Right ventricle myocardium inferior (tissue), 1 donor: ENCODE measurements around the gene PTPRN2. TPM values are rescaled to one million over a fixed set of nuclear protein-coding genes. Genes with fewer than 3 reads are reported as not detected.
"Not testable (repeated sequence)": the region's sequence is repeated elsewhere in the genome, so short reads cannot be mapped to it uniquely, and the experiment has no call there.

Experiments
- ATAC-seq: fragments of 200-7000 bp; cut with Tn5 transposase; one replicate; pipeline ENCODE4 v1.9.1; 2020; ENCODE audit warnings: mild to moderate bottlenecking, moderate library complexity
- DNase-seq: peaks from one replicate; pipeline ENCODE4 v3.0.0; 2021; ENCODE audit errors: missing footprints
- intact Hi-C: fragments of 100-400 bp; cut with DNase I; formaldehyde crosslinking; loops from one replicate; pipeline ENCODE4 v1.11.0; 2022
- total RNA-seq: library from RNA; stranded (reverse); fragmentation: NEBNext Ultra II Directional; extraction: Animal tissue kit (Norgen Biotek cat#: 25700); gene quantifications from one replicate; pipeline ENCODE4 v1.2.1, GENCODE V29; 2021
- donor health status: DM: no; HTN: yes; CAD: no; lungs with severe emphysema.

The PTPRN2 gene
- total RNA-seq, 1 donor from 2014 or later: 1.6 TPM

DNA sequence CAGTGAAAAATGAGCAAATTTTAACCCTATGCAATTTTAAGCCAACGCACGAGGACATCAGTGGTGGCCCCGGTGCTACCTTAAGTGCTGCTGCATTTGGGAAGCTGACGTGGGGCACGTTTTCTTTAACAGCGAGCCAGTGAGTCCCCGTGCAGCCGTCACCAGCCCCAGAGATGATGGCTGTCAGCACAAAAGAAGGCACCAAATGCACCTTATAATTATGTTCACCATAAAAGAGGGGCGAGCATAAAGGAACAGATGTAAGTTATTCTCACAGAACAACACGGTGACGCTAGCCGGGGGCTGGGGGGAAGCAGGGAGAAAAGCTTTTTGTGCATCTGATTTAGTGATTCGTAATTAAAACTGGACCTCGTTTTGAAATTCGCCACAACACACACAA, 990.7 kb downstream of the PTPRN2 start:
- intact Hi-C loops: no loop called here
- DNase-seq: no peak
- ATAC-seq: no peak

DNA sequence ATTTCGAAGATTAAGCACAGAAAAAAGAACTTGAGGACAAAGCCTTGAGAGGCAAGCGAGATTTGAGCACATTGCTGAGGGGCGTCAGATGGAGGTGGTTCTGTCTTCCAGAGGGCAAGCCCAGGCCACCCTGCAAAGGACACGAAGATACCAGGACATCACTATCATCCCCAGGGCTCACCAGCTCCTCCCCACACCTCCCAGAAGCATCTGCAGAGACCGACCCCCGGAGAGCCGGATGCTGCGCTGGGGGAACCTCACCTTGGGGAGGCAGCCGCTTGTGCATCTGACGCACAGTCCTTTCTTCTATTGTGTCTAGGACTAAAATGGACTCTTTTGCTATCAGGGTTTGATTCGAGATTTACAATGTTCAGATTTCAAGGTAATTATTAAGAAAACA, 991.2 kb downstream of the PTPRN2 start:
- DNase-seq (no peak), ATAC-seq (no peak)
- intact Hi-C loops: no loop called here

DNA sequence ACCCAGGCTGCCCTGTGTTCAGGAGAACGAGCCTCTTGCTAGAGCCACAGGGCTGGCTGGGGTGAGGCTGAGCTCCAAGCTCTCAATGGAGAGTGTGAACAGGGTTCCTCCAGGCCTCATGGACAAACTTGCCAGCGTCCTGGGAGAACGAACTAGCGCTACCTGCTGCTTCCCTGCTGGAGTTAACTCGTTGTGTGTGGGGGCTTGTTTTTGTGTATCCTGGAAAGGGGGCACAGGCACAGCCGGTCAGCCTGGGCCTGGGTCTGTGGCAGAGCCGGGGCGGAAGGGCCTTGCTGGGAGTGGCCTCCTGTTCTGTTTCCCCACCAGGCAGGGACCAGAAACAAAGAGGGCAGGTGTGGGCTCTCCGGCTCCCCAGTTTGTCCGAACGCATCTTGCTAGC, 991.6 kb downstream of the PTPRN2 start:
- DNase-seq (no peak), ATAC-seq (no peak)
- intact Hi-C loops: no loop called here

DNA sequence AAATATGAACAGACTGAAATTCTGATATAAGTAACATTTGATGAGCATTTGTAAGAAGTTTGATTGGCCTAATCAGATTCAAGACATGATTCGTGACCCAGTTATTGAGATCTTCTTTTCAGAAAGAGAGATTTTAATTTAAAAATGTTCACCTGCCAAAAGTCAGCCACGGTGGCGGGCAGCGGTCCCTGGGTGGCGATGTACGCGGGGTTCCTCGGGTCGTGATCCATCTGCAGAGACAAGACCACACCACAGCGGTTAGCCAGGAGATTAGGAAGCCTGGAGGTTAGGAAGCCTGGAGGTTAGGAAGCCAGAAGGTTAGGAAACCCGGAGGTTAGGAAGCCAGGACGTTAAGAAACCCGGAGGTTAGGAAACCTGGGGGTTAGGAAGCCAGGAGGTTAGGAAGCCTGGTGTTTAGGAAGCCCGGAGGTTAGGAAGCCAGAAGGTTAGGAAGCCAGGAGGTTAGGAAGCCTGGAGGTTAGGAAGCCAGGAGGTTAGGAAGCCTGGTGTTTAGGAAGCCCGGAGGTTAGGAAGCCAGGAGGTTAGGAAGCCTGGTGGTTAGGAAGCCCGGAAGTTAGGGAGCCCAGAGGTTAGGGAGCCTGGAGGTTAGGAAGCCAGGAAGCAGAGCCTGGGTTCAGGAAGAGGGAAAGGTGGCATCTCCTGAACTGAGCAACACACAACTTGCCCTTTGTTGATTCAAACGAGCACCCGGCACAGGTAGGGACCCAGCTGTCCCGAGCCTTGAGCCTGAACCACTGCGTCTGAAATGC, 992.4 kb downstream of the PTPRN2 start:
- DNase-seq (no peak), ATAC-seq (no peak)
- intact Hi-C loops: no loop called here

DNA sequence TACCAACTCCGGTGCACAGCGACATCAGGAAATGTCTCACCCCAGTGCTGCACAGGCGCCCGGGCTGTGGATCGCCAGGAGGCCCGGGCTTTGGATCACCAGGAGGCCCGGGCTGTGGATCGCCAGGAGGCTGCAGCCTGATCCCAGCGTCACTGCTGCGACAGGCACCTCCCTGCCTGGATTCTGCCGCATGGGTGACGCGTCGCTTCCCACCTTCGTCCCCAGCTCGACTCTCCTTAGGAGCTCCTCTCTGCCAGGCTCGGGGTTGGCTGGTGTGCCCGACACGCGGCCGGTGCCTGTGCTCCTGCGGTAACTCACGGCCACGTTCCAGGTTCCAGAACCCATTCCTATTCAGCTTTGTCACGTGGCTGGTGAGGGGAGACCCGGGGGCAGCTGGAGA, 993.3 kb downstream of the PTPRN2 start:
- DNase-seq: no peak
- intact Hi-C loops: no loop called here
- ATAC-seq: no peak

DNA sequence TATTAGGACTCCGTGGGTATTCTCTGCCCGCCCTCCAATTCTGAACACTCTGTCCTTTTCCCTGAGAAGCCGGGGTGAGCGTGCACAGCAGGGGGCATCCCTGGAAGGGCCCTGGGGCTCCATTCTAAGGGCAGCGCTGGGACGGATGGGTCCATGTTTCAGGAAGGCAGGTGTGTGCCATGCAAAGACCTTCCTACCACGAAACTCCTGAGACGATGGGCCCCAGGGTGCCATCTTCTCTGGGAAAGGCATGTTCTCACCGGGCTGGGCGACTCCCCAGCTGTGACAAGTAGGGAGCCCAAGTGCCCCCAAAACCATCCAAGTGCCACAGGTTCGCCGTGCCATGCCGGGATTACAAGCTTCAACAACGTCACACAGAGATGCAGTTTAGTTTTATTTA, 994.1 kb downstream of the PTPRN2 start:
- DNase-seq (no peak), ATAC-seq (no peak)
- intact Hi-C loops: no loop called here

DNA sequence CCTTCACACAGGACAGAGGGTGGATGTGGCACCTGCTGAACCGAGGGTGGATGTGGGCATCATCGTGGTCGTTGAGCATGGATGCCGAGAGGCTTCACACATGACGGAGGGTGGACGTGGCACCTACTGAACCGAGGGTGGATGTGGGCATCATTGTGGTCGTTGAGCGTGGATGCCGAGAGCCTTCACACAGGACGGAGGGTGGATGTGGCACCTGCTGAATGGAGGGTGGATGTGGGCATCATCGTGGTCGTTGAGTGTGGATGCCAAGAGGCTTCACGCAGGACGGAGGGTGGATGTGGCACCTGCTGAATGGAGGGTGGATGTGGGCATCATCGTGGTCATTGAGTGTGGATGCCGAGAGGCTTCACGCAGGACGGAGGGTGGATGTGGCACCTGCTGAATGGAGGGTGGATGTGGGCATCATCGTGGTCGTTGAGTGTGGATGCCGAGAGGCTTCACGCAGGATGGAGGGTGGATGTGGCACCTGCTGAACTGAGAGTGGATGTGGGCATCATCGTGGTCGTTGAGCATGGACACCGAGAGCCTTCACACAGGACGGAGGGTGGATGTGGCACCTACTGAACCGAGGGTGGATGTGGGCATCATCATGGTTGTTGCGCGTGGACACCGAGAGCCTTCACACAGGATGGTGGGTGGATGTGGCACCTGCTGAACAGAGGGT, 994.8 kb downstream of the PTPRN2 start:
- intact Hi-C loops, DNase-seq, ATAC-seq: not testable (repeated sequence)

DNA sequence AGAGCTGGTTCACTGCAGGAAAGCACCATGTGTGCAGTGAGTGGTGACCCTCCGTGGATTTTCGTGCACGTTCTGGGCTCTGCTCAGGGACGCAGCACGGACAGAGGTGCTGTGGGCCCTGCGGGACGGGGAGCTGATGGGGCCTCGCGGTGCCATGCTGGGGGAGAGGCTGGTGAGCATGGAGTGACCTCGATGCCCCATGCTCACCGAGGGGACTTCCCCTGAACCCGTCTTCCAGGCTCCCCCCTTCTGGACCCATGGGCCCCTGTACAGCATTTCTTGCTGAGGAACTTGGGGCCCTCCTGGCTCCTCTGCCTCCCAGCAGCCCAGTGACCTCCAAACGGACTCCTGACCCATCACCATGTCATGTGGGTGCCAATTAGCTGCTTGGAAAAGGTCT, 997.1 kb downstream of the PTPRN2 start:
- intact Hi-C loops: no loop called here
- ATAC-seq (no peak), DNase-seq (no peak)

DNA sequence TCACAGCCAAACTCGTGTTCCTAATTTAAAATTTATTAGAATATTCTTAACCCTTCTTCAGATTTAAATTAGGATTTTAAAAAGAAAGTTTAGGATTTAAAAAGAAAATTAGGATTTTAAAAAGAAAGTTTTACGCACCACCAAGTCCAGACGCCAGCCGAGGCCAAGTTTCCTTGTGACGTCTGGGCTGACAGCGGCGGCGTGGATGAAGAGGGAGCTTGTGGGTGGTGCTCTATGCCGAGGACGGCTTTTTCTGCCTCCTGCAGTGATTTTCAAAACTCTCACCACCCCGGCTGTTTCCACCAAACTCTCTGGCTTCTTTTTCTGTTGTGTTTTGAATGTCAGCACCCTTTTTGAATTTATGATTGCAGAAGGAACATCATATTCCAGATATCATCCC, 997.9 kb downstream of the PTPRN2 start:
- intact Hi-C loops: no loop called here
- no peak for ATAC-seq
- DNase-seq: no peak

DNA sequence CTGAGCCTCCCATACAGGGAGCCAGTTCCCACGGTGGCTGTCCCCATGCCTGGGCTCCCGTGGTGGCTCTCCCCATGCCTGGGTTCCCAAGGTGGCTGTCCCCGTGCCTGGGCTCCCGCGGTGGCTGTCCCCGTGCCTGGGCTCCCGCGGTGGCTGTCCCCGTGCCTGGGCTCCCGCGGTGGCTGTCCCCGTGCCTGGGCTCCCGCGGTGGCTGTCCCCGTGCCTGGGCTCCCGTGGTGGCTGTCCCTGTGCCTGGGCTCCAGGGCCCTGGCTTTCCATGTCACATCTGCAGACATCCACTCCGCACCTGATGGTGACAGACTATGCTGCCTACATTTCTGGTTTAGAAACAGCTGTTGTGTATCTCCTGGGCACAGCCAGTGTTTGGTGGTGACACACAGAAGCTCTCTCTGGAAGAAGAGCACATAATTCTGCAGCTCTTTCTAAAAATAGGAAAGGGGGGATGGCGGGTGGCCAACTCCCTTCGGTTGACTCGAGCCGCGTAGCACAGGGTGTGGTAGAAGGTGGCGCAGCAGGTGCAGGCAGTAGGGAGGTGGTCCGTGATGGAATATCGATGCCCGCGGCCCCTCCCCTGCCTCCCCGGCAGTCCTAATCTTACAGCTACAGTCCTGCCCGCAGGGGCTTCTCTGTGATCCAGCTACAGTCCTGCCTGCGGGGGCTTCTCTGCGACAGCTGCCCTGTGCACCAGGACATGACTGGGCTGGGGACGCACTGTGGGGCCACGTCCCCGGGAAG, 999.6 kb downstream of the PTPRN2 start:
- DNase-seq (no peak), ATAC-seq (no peak)
- intact Hi-C loops: no loop called here

DNA sequence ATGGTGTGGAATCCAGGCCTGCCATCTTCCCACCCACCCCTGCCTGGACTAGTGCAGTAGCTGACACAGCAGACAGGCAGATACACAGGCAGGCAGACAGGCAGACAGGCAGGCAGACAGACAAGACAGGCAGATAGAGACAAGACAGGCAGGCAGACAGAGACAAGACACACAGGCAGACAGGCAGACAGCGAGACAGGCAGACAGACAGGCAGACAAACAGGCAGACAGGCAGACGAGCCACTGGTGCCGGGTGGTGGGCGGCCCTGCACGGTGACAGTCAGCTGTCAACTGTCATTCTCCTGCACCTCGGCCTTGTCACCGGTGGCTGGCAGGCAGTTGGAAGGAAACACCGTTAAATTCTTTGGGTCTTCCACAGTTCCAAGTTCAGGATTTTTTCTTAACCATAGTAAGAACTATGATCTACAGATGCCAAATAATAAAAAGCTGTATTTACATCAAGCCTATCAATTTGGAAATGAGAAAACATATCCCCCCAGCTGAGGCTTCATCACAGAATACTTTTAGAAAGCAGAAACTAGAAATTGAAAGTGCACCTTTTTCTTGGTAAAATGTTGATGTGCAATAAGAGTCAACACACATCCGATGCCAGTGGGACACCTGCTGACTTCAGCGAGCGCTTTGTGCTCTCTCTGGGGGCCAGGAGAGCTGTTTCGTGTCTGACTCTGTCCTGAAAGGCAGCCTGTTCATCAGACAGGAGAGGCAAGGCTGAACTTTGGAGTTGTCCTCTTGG, 1000.4 kb downstream of the PTPRN2 start:
- DNase-seq (no peak), ATAC-seq (no peak)
- intact Hi-C loops: no loop called here

DNA sequence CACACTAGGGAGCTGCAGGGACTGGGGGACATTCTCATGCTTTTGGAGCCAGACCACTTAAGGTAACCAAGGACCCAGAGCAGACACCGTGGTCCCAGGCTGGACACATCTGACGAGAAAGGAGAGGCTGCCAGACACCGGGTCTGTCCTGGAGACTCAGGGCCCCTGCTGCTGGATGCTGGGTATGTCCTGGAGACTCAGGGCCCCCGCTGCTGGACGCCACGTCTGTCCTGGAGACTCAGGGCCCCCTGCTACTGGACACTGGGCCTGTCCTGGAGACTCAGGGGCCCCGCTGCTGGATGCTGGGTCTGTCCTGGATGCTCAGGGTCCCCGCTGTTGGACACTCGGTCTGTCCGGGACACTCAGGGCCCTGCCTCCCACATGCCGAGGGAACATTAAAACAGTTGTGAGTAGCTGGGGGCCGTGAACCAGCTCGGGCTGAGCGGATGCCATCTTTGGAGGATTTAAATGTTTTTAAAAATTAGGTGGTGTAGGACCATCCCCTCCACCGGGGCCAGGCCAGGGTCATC, 1001.1 kb downstream of the PTPRN2 start:
- intact Hi-C loops: no loop called here
- DNase-seq: no peak
- ATAC-seq: no peak

DNA sequence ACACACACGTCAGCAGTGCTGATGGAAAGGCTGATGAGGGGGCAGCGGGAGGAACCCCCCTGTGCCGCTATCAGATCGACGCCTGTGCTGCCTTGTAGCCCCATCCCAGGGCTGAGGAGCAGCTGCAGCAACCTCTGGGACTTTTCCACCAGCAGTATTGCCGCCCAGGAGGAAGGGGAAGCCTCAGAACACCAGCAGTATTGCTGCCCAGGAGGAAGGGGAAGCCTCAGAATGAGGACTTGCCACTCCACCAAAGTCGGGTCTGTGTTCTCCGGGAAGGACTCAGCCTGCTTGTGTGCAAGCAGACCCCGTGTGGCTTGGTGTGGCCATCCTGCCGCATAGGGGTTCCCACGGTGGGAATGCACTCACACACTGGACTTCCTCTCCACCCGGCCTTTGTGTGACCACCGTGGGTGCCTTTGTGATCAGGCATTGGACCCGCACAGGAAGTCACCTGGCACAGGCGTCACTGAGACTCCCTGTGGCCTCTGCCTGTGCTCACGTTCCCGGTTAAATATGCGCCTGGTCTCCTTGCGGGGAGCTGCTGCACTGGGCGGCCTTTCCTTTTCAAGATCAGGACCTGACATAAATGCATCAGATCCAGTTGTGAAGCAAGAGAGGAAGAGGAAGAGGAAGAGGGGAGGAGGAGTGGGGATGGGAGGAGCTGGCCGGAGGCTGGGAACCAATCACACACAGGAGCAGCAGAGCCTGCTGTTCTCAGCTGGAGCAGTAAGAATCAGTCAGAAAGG, 1002.3 kb downstream of the PTPRN2 start:
- DNase-seq (no peak), ATAC-seq (no peak)
- intact Hi-C loops: no loop called here

DNA sequence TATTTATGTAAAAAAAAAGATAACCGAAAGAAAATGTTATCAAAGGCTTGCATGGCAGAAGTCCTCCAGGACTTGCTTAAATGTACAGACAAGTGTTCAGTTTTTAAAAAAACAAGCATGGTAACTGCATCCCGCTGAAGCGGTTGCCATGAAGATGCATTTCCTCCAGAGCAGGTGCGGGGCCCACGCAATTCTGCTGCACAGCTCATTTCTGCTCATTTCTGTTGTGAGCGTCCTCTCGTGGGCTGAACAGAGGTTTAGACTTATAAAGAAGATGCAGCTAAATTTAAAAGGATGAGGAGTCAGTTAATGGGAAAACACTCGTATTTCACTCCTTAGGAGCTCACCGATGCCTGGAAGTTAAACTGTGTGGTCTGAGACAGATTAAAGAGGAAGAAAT, 1003.2 kb downstream of the PTPRN2 start:
- no peak for ATAC-seq

DNA sequence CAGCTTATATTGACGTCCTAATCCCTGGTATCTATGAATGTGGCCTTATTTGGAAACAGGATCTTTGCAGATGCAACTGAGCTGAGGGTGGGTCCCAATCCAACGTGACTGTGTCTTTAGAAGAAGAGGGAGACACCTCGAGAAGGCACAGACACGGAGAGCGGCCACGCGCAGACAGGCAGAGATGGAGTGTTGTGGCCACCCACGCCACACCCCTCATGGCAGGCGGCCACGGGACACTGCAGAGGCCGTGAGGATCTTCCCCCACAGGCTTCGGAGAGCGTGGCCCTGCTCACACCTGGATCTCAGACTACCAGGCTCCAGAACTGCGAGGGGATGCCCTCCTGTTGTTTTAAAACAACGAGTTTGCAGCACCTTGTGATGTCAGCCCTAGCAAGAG, 1005.9 kb downstream of the PTPRN2 start:
- no peak for ATAC-seq
- DNase-seq: no peak
- intact Hi-C loops: no loop called here

More for the DNA sequence above, 1003.2 kb downstream of the PTPRN2 start:
- intact Hi-C loops: no loop called here
- DNase-seq: no peak

DNA sequence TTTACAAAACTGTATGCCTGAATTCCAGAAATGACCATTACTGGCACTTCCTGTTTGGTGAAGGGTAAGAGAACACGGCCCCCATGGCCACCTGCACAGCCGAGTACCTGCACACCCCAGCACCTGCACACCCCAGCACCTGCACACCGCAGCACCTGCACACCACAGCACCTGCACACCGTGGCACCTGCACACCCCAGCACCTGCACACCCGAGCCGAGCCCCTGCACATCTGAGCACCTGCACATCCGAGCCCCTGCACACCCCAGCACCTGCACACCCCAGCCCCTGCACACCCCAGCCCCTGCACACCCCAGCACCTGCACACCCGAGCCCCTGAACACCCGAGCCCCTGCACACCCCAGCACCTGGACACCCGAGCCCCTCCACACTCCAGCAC, 1007.3 kb downstream of the PTPRN2 start:
- DNase-seq (no peak), ATAC-seq (no peak)
- intact Hi-C loops: no loop called here

DNA sequence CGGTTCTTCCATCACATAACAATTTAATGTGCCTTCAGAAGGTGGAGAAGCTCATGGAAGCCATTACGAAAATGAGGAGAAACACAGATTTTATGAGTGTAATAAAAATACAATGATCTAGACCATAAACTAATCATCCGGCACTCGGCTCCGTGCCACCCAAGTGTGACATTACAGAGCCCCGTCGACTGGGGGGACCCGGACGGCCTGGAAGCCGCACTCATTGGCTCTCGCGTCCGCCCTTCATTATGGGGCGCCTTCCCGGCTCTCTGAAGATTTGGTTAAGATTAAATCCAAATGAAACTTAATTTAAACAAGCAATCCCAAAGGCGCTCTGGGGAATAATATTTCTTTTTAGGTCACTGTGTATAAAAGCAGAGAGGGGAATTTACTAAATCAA, 1008.2 kb downstream of the PTPRN2 start:
- intact Hi-C loops: no loop called here
- DNase-seq (no peak), ATAC-seq (no peak)

DNA sequence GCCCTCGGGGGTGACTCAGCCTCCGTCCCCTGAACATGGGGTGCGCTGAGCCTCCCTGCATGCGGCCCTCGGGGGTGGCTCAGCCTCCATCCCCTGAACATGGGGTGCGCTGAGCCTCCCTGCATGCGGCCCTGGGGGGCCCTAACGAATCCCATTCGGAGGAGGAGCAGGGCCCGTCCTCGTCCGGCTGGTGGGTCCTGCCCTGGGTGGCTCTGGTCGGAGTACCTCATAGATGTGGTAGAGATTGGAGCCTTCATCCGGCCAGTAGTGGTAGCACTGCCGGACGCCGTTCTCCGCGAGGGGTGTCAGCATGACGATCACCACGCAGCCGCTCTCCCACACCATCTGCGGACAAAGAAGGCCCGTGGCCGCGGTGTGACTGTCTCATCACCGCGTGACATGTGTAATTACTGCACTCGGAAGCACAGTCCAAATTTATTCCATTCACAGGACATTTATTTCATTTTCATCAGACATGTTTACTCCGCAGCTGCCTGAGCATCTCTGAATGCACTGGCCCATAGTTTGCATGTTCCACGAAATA, 1009.8 kb downstream of the PTPRN2 start:
- intact Hi-C loops: no loop called here
- ATAC-seq (no peak), DNase-seq (no peak)
